Measurements from ENCODE around the gene RAB29.

The RAB29 gene

GRCh38 chr1:205794011-205794730 is 18.9 kb upstream of the RAB29 start:
- DNase-seq (ENCODE audit: low spot score), result no peak

GRCh38 chr1:205792961-205793673 is 17.8 kb upstream of the RAB29 start:
- DNase-seq (ENCODE audit: low spot score), result no peak

- DNase-seq (ENCODE audit: low spot score), result no peak
Observed at GRCh38 chr1:205792481-205792881, 17.2 kb upstream of the RAB29 start.

- DNase-seq (ENCODE audit: low spot score), result peak; percentile 49
Observed at GRCh38 chr1:205791568-205792180, 16.4 kb upstream of the RAB29 start.

- no peak for DNase-seq (ENCODE audit: low spot score)
Observed at GRCh38 chr1:205787287-205787916, 12.1 kb upstream of the RAB29 start.

GRCh38 chr1:205786601-205787000 is 11.3 kb upstream of the RAB29 start:
- no peak for DNase-seq (ENCODE audit: low spot score)

GRCh38 chr1:205785446-205785845 is 10.2 kb upstream of the RAB29 start:
- DNase-seq (ENCODE audit: low spot score), result no peak

GRCh38 chr1:205783904-205784303 is 8.6 kb upstream of the RAB29 start:
- DNase-seq (ENCODE audit: low spot score), result no peak

GRCh38 chr1:205783433-205783795 is 8.1 kb upstream of the RAB29 start:
- no peak for DNase-seq (ENCODE audit: low spot score)

GRCh38 chr1:205782627-205783432 is 7.5 kb upstream of the RAB29 start:
- no peak for DNase-seq (ENCODE audit: low spot score)

GRCh38 chr1:205780335-205780734 is 5.1 kb upstream of the RAB29 start:
- DNase-seq (ENCODE audit: low spot score), result no peak

- no peak for DNase-seq (ENCODE audit: low spot score)
Observed at GRCh38 chr1:205777994-205778393, 2.7 kb upstream of the RAB29 start.

- DNase-seq (ENCODE audit: low spot score), result peak; percentile 72
Observed at GRCh38 chr1:205775717-205776056, 405 bp upstream of the RAB29 start.

GRCh38 chr1:205774198-205775014 is 876 bp downstream of the RAB29 start:
- DNase-seq (ENCODE audit: low spot score), result peak; percentile 11

- no peak for DNase-seq (ENCODE audit: low spot score)
Observed at GRCh38 chr1:205772607-205773032, 2.7 kb downstream of the RAB29 start.

- DNase-seq (ENCODE audit: low spot score), result no peak
Observed at GRCh38 chr1:205770618-205771017, 4.7 kb downstream of the RAB29 start.

GRCh38 chr1:205769641-205770365 is 5.5 kb downstream of the RAB29 start:
- DNase-seq (ENCODE audit: low spot score), result no peak

GRCh38 chr1:205767248-205767647 is 8.0 kb downstream of the RAB29 start:
- no peak for DNase-seq (ENCODE audit: low spot score)

- DNase-seq (ENCODE audit: low spot score), result no peak
Observed at GRCh38 chr1:205766570-205766969, 8.7 kb downstream of the RAB29 start.

- no peak for DNase-seq (ENCODE audit: low spot score)
Observed at GRCh38 chr1:205766038-205766437, 9.2 kb downstream of the RAB29 start.
